ENCODE data around the gene MCM3.

The MCM3 gene

GRCh38 chr6:52284460-52285176 is at the start of gene MCM3:
Gene MCM3, minus strand, starts transcription at chr6:52284742. Its CDS starts 68 bp downstream, at chr6:52284674.
- peak; percentile 75 to 91 (median 84) for DNase-seq (ENCODE audit: low read depth in 4 of 4, low spot score in 1 of 4)

GRCh38 chr6:52333840-52334200 is 49.3 kb upstream of the MCM3 start:
- no peak for DNase-seq (ENCODE audit: low read depth in 4 of 4, low spot score in 1 of 4)

- no peak for DNase-seq (ENCODE audit: low read depth in 4 of 4, low spot score in 1 of 4)
Observed at GRCh38 chr6:52331793-52332457, 47.4 kb upstream of the MCM3 start.

- DNase-seq (ENCODE audit: low read depth in 4 of 4, low spot score in 1 of 4) = no peak
Observed at GRCh38 chr6:52330470-52330869, 45.9 kb upstream of the MCM3 start.

GRCh38 chr6:52328729-52329128 is 44.2 kb upstream of the MCM3 start:
- no peak for DNase-seq (ENCODE audit: low read depth in 4 of 4, low spot score in 1 of 4)

GRCh38 chr6:52328303-52328662 is 43.7 kb upstream of the MCM3 start:
- no peak for DNase-seq (ENCODE audit: low read depth in 4 of 4, low spot score in 1 of 4)

GRCh38 chr6:52326540-52327364 is 42.2 kb upstream of the MCM3 start:
- DNase-seq (ENCODE audit: low read depth in 4 of 4, low spot score in 1 of 4) = no peak

GRCh38 chr6:52325695-52326471 is 41.3 kb upstream of the MCM3 start:
- no peak for DNase-seq (ENCODE audit: low read depth in 4 of 4, low spot score in 1 of 4)

GRCh38 chr6:52324189-52324588 is 39.6 kb upstream of the MCM3 start:
- no peak for DNase-seq (ENCODE audit: low read depth in 4 of 4, low spot score in 1 of 4)

- no peak for DNase-seq (ENCODE audit: low read depth in 4 of 4, low spot score in 1 of 4)
Observed at GRCh38 chr6:52317841-52318581, 33.5 kb upstream of the MCM3 start.

GRCh38 chr6:52317211-52317610 is 32.7 kb upstream of the MCM3 start:
- DNase-seq (ENCODE audit: low read depth in 4 of 4, low spot score in 1 of 4) = no peak

GRCh38 chr6:52314752-52315151 is 30.2 kb upstream of the MCM3 start:
- no peak for DNase-seq (ENCODE audit: low read depth in 4 of 4, low spot score in 1 of 4)

- no peak for DNase-seq (ENCODE audit: low read depth in 4 of 4, low spot score in 1 of 4)
Observed at GRCh38 chr6:52312461-52312860, 27.9 kb upstream of the MCM3 start.

GRCh38 chr6:52310932-52311331 is 26.4 kb upstream of the MCM3 start:
- DNase-seq (ENCODE audit: low read depth in 4 of 4, low spot score in 1 of 4) = no peak

GRCh38 chr6:52307900-52308372 is 23.4 kb upstream of the MCM3 start:
- DNase-seq (ENCODE audit: low read depth in 4 of 4, low spot score in 1 of 4) = no peak

GRCh38 chr6:52306972-52307870 is 22.7 kb upstream of the MCM3 start:
- DNase-seq (ENCODE audit: low read depth in 4 of 4, low spot score in 1 of 4) = no peak

- no peak for DNase-seq (ENCODE audit: low read depth in 4 of 4, low spot score in 1 of 4)
Observed at GRCh38 chr6:52305948-52306767, 21.6 kb upstream of the MCM3 start.

GRCh38 chr6:52305411-52305810 is 20.9 kb upstream of the MCM3 start:
- no peak for DNase-seq (ENCODE audit: low read depth in 4 of 4, low spot score in 1 of 4)

- no peak for DNase-seq (ENCODE audit: low read depth in 4 of 4, low spot score in 1 of 4)
Observed at GRCh38 chr6:52304983-52305390, 20.4 kb upstream of the MCM3 start.

All from stimulated activated CD4-positive, alpha-beta T cell treated with anti-CD3 and anti-CD28 coated beads, Interleukin-1b, Interleukin-23, amount 100 ng/mL, for 24 hours (primary cell).